A673 (cell line): ENCODE results near the gene DNAJB12. TPM values are rescaled to one million over a fixed set of nuclear protein-coding genes. Genes with fewer than 3 reads are reported as not detected.

ENCODE experiments used
- BruUV-seq: library from RNA; stranded (reverse); fragments of 400-500 nt; replicated peaks from 2 replicates; lab custom pipeline; 2021; lab: Mats Ljungman, UMichigan
- CTCF ChIA-PET: fragments of 300-600 bp; sonication (Branson Sonifier 250); formaldehyde crosslinking; loops from one replicate; lab custom pipeline; 2022; ENCODE audit warnings: antibody characterized with exemption; lab: Charles Lee
- POLR2A ChIA-PET: fragments of 300-600 bp; sonication (Branson Sonifier 250); formaldehyde crosslinking; loops from one replicate; lab custom pipeline; 2022; ENCODE audit warnings: antibody characterized with exemption; ENCODE audit not compliant: low non-redundant PET; lab: Charles Lee
- DNase-seq: peaks from one replicate; pipeline ENCODE4 v3.0.0-alpha.2; 2015; ENCODE audit warnings: low spot score
- H3K27ac ChIP-seq: fragments of 200-600 bp; sonication (generic); 2 replicates; pipeline ENCODE4 v1.5.1; 2016; ENCODE audit warnings: mixed run types, low read depth, mild to moderate bottlenecking, mixed read lengths, antibody characterized with exemption, low read length; ENCODE audit not compliant: poor library complexity, severe bottlenecking
- H3K27me3 ChIP-seq: fragments of 200-600 bp; sonication (generic); replicated peaks from 2 replicates; pipeline ENCODE4 v1.6.1; 2017; ENCODE audit warnings: mixed run types, low read depth, mild to moderate bottlenecking, mixed read lengths, antibody characterized with exemption, low read length; ENCODE audit not compliant: insufficient read depth, poor library complexity
- H3K36me3 ChIP-seq: fragments of 200-600 bp; sonication (generic); 2 replicates; pipeline ENCODE4 v1.6.1; 2016; ENCODE audit warnings: mixed run types, mild to moderate bottlenecking, mixed read lengths, antibody characterized with exemption, low read length; ENCODE audit not compliant: insufficient read depth, poor library complexity, severe bottlenecking
- H3K4me1 ChIP-seq: fragments of 200-600 bp; sonication (generic); 2 replicates; pipeline ENCODE4 v1.6.1; 2017; ENCODE audit warnings: mixed run types, mild to moderate bottlenecking, mixed read lengths, antibody characterized with exemption, low read length; ENCODE audit not compliant: insufficient read depth, poor library complexity, severe bottlenecking
- H3K4me3 ChIP-seq: fragments of 200-600 bp; sonication (generic); 2 replicates; pipeline ENCODE4 v1.5.1; 2016; ENCODE audit warnings: low read depth, mixed run types, mild to moderate bottlenecking, mixed read lengths, low read length; ENCODE audit not compliant: poor library complexity, severe bottlenecking
- H3K9me3 ChIP-seq: fragments of 200-600 bp; sonication (generic); 2 replicates; pipeline ENCODE4 v1.6.1; 2016; ENCODE audit warnings: mixed run types, low read depth, mild to moderate bottlenecking, mixed read lengths, antibody characterized with exemption, low read length; ENCODE audit not compliant: poor library complexity, severe bottlenecking
- EZH2 ChIP-seq: fragments of 200-600 bp; sonication (generic); IDR thresholded peaks from 2 replicates; pipeline ENCODE4 v1.6.1; 2017; ENCODE audit warnings: borderline replicate concordance, low read depth, mild to moderate bottlenecking, mixed read lengths, antibody characterized with exemption, low read length; ENCODE audit not compliant: poor library complexity, severe bottlenecking
- intact Hi-C: fragments of 100-400 bp; cut with micrococcal nuclease; formaldehyde crosslinking; loops from one replicate; pipeline ENCODE4 v1.10.0; 2022; ENCODE audit not compliant: unreplicated experiment
- total RNA-seq: library from RNA; stranded (reverse); gene quantifications from 2 replicates; pipeline ENCODE4 v1.2.3, GENCODE V29; 2021
- TF ChIP-seq, protein P1 (sequence below): fragments of 300-800, 200-600 bp; sonication (generic); conservative IDR thresholded peaks from 2 replicates; pipeline ENCODE4 v1.5.1; 2017; ENCODE audit warnings: low read depth, mild to moderate bottlenecking, antibody characterized with exemption, low read length, moderate library complexity, mixed read lengths

DNAJB12 gene
- total RNA-seq, 1 experiment from 2014 or later, result 29.5 TPM

DNA sequence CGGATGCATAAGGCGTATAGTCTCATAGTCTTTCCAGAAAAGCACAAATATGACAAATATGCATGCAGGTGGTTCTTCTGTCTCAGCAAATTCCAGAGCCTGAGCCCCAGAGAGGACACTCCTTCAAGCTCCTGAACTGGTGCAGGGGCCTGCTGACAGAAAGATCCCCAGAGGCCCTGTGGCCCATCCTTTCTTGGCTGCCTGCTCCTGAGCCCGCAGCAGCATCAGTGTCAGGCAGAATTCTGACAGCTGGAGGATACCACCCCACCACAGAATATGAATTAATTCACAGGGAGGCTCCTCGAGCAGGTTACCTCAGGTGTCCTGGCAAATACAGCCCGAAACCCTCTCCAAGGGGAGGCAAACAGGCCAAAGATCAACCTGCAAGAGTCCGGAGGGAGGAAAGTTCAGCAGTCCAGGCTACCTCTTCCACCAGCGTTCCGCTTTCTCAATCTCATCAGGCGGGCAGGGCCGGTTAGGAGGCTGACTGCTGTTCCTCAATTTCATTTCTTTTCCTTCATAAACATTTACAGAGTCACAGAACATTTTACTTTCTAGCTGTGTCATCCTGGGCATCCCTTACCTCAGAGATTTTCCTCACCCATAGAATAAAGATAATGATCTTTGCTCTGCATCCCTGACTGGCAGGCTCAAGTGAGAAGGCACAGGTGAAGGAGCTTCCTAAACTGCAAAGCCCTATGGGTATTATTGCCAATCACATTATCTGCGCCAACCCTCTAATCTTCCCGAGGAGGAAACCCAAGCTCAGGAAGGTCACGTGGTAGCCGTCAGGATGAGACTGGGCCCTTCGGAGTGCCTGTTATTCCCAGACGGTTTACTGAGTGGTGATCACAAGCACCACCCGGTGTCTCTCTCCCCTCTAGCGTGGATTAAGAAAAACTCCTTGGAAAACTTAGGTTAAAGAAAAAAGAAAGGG, 1.4 kb downstream of the DNAJB12 start:
- intact Hi-C loops, result no loop called here
- TF ChIP-seq, protein P1, sequence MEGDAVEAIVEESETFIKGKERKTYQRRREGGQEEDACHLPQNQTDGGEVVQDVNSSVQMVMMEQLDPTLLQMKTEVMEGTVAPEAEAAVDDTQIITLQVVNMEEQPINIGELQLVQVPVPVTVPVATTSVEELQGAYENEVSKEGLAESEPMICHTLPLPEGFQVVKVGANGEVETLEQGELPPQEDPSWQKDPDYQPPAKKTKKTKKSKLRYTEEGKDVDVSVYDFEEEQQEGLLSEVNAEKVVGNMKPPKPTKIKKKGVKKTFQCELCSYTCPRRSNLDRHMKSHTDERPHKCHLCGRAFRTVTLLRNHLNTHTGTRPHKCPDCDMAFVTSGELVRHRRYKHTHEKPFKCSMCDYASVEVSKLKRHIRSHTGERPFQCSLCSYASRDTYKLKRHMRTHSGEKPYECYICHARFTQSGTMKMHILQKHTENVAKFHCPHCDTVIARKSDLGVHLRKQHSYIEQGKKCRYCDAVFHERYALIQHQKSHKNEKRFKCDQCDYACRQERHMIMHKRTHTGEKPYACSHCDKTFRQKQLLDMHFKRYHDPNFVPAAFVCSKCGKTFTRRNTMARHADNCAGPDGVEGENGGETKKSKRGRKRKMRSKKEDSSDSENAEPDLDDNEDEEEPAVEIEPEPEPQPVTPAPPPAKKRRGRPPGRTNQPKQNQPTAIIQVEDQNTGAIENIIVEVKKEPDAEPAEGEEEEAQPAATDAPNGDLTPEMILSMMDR, result no peak
- TF ChIP-seq EZH2, result no peak
- CTCF ChIA-PET, result no interaction called here
- Histone ChIP-seq H3K9me3 (no peaks in the 10 kb centered on the region), H3K27me3 (no peaks in the 10 kb centered on the region), H3K4me1 (peaks cover 8% of the 10 kb centered on the region), H3K36me3 (no peaks in the 10 kb centered on the region), H3K27ac (peak overlapping the region; percentile 97), H3K4me3 (peak overlapping the region; percentile 72)
- POLR2A ChIA-PET, result interaction anchor here (0.6 kb wide), 2 partner anchors 20 to 1095 kb away, joined by 4 to 5 read pairs; no protein-coding TSS in a partner anchor
- BruUV-seq, result no TSS peak
- peak; percentile 52 for DNase-seq

DNA sequence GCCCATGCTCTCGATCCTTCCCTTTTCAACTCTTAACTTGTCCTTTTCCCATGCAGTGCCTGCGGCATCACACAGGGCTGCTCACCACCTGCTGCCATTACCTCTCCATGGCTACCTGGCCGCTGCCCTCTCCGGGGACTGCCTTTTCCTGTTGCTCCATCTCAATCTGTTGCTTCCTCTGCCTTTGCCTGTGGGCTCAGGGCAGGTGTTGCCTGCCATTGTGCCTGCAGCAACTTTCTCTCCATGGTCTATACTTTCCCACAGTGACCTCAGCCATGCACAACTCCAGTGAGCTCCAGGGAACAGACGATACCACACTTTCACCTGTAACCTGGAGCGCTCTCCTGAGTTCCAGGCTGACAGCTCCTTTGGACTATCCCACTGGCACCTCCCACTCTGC, 3.2 kb downstream of the DNAJB12 start:
- no peaks in the 10 kb centered on the region for H3K27me3 ChIP-seq
- DNase-seq, result no peak
- POLR2A ChIA-PET, result no interaction called here
- H3K4me1 ChIP-seq, result peaks cover 8% of the 10 kb centered on the region
- no peak overlapping the region for H3K27ac ChIP-seq
- no peak overlapping the region for H3K4me3 ChIP-seq
- TF ChIP-seq, protein P1, result no peak
- TF ChIP-seq EZH2, result no peak
- no peaks in the 10 kb centered on the region for H3K9me3 ChIP-seq
- intact Hi-C loops, result no loop called here
- BruUV-seq, result no TSS peak
- CTCF ChIA-PET, result no interaction called here
- H3K36me3 ChIP-seq, result no peaks in the 10 kb centered on the region

DNA sequence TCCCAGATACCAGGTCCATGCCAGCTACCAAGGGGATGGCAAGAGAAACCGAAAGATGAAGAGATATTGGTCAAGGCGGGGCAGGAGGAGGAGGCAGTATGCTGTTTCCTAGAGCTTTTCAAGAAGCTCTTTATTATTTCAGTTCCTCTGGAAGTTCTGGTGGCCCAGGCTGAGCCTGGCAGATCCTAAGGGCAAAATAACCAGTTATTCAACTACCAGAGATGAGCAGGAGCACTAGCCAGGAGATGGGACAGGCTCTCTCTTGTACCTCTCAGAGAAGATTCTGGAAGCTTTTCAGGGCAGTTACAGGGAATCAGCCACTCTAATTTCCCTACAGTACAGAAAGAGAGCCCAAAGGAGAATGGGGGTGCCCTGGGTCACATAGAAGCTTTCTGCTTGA, 5.3 kb downstream of the DNAJB12 start:
- no peaks in the 10 kb centered on the region for H3K36me3 ChIP-seq
- ChIA-PET POLR2A (no interaction called here), CTCF (no interaction called here)
- no peaks in the 10 kb centered on the region for H3K27me3 ChIP-seq
- BruUV-seq, result no TSS peak
- TF ChIP-seq, protein P1, result no peak
- no peak for TF ChIP-seq EZH2
- no peaks in the 10 kb centered on the region for H3K9me3 ChIP-seq
- no peak overlapping the region for H3K27ac ChIP-seq
- H3K4me3 ChIP-seq, result no peak overlapping the region
- intact Hi-C loops, result no loop called here
- H3K4me1 ChIP-seq, result peaks cover 3% of the 10 kb centered on the region
- no peak for DNase-seq
